PC-9 (cell line): ENCODE results near the gene OBSCN.

Source experiments
- CTCF ChIP-seq: fragments of 200-600 bp; sonication (generic); conservative IDR thresholded peaks from 2 replicates; pipeline ENCODE4 v1.6.1; 2017; ENCODE audit warnings: mixed run types, antibody characterized with exemption, mild to moderate bottlenecking, moderate library complexity
- EZH2 ChIP-seq: fragments of 200-600 bp; sonication (generic); IDR thresholded peaks from 2 replicates; pipeline ENCODE4 v1.8.0; 2017; ENCODE audit warnings: antibody characterized with exemption, low read depth

- no peak for TF ChIP-seq CTCF
- TF ChIP-seq EZH2, result no peak
Observed at GRCh38 chr1:228379666-228380065, 171.8 kb downstream of the OBSCN start.
